Common myeloid progenitor, CD34-positive (primary cell): Measurements from ENCODE around the gene PHLDB2.

ENCODE experiments used
- CTCF ChIA-PET: fragments of 350-600 bp; sonication (Branson Sonifier 250); formaldehyde crosslinking; loops from one replicate; lab custom pipeline; 2021; ENCODE audit warnings: antibody characterized with exemption; lab: Charles Lee
- POLR2A ChIA-PET: fragments of 350-600 bp; sonication (Branson Sonifier 250); formaldehyde crosslinking; loops from one replicate; lab custom pipeline; 2021; ENCODE audit warnings: antibody characterized with exemption; lab: Charles Lee
- DNase-seq, 3 donors: peaks; one replicate each; pipeline versions ENCODE4 v3.0.0 to v3.0.0-alpha.2; 2013
- H3K27ac ChIP-seq, 2 experiments: 1 replicate in 1 of 2; 2 replicates in 1 of 2; pipeline ENCODE4 v1.7.0; 2013; ENCODE audit warnings: inconsistent platforms in 2 of 2, low read length in 2 of 2, mild to moderate bottlenecking in 2 of 2, low read depth in 1 of 2, moderate library complexity in 1 of 2; ENCODE audit not compliant: severe bottlenecking in 2 of 2, insufficient read depth in 1 of 2, poor library complexity in 1 of 2
- H3K27me3 ChIP-seq, 5 experiments: replicated peaks in 2 of 5; 1 replicate in 3 of 5; 2 replicates in 2 of 5; pipeline versions ENCODE4 v1.6.1 to v1.7.0; 2013; ENCODE audit warnings: low read length in 4 of 5, mild to moderate bottlenecking in 2 of 5, moderate library complexity in 2 of 5, inconsistent platforms in 1 of 5; ENCODE audit not compliant: insufficient read depth in 5 of 5, control insufficient read depth in 4 of 5
- H3K36me3 ChIP-seq, 4 experiments: 1 replicate in 2 of 4; 2 replicates in 2 of 4; pipeline versions ENCODE4 v1.6.1 to v1.7.0; 2013; ENCODE audit warnings: low read length in 3 of 4, control low read depth in 1 of 4, mild to moderate bottlenecking in 1 of 4; ENCODE audit not compliant: control insufficient read depth in 4 of 4, insufficient read depth in 4 of 4
- H3K4me1 ChIP-seq, 4 experiments: 1 replicate in 3 of 4; 2 replicates in 1 of 4; pipeline versions ENCODE4 v1.6.1 to v1.7.1; 2013; ENCODE audit warnings: low read length in 3 of 4, mild to moderate bottlenecking in 3 of 4, control low read depth in 1 of 4, inconsistent platforms in 1 of 4, moderate library complexity in 1 of 4; ENCODE audit not compliant: control insufficient read depth in 4 of 4, insufficient read depth in 4 of 4; ENCODE audit errors: control extremely low read depth in 1 of 4
- H3K4me3 ChIP-seq, 7 experiments: 1 replicate in 4 of 7; 2 replicates in 3 of 7; pipeline versions ENCODE4 v1.5.1 to v1.7.0; 2013; ENCODE audit warnings: mild to moderate bottlenecking in 7 of 7, low read length in 6 of 7, moderate library complexity in 6 of 7, inconsistent platforms in 2 of 7, low read depth in 2 of 7, control low read depth in 1 of 7; ENCODE audit not compliant: insufficient read depth in 4 of 7, control insufficient read depth in 1 of 7; ENCODE audit errors: extremely low read depth in 1 of 7
- H3K9me3 ChIP-seq, 5 experiments: 1 replicate in 4 of 5; 2 replicates in 1 of 5; pipeline versions ENCODE4 v1.6.1 to v1.7.1; 2013; ENCODE audit warnings: low read length in 4 of 5, mild to moderate bottlenecking in 2 of 5, inconsistent platforms in 1 of 5, low read depth in 1 of 5, moderate library complexity in 1 of 5; ENCODE audit not compliant: control insufficient read depth in 4 of 5, insufficient read depth in 2 of 5; ENCODE audit errors: control extremely low read depth in 1 of 5
- WGBS: methylation state at CpG from one replicate; pipeline ENCODE4 v1.1.5; 2013; ENCODE audit not compliant: insufficient coverage; 5-methylcytosine and 5-hydroxymethylcytosine counted together

The PHLDB2 gene

DNA sequence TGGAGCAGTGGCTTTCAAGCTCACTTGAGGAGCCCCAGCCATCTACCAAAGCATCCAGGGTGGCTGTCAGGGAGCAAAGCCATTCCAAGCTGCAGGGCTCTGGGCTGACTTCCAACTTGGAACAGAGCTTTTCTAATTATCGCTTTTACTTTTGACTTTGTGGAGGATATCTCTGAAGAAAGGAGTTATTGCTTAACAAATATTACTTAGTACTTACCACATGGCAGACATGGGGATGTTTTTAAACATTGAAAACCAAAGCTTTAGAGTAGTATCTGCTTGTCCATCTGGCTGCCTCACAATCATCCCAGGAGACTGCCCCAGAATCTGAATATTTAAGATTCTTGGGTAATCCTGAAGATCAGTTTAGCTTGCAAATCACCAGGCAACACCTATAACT lies 148.6 kb downstream of the PHLDB2 start:
- no peak for DNase-seq
- Histone ChIP-seq H3K27me3 (no peaks in the 10 kb centered on the region), H3K36me3 (no peaks in the 10 kb centered on the region), H3K4me1 (peaks cover 0 to 4% (median 0%) of the 10 kb centered on the region in 4 experiments), H3K9me3 (no peaks in the 10 kb centered on the region), H3K27ac (no peak overlapping the region), H3K4me3 (no peak overlapping the region)
- ChIA-PET CTCF (interaction anchor here (0.8 to 14.4 kb wide), 7 partner anchors 13 to 322 kb away, joined by 3 to 279 read pairs (median 3); partner anchors contain the start of gene TAGLN3), POLR2A (no interaction called here)
- WGBS = no CpG with 5 or more reads among the region's 1 CpG

GRCh38 chr3:112009670-112010069 lies 150.6 kb downstream of the PHLDB2 start:
- ChIA-PET CTCF (interaction anchor here (1.5 to 14.4 kb wide), 2 partner anchors 15 to 31 kb away, joined by 5 to 279 read pairs; partner anchors contain the start of genes ABHD10 and TAGLN3), POLR2A (no interaction called here)
- H3K4me1 ChIP-seq = peaks cover 0 to 10% (median 2%) of the 10 kb centered on the region in 4 experiments
- no CpG with 5 or more reads among the region's 2 CpGs for WGBS
- no peak overlapping the region for H3K27ac ChIP-seq
- H3K4me3 ChIP-seq = no peak overlapping the region
- no peaks in the 10 kb centered on the region for H3K9me3 ChIP-seq
- no peak for DNase-seq
- H3K36me3 ChIP-seq = no peaks in the 10 kb centered on the region
- H3K27me3 ChIP-seq = no peaks in the 10 kb centered on the region

DNA sequence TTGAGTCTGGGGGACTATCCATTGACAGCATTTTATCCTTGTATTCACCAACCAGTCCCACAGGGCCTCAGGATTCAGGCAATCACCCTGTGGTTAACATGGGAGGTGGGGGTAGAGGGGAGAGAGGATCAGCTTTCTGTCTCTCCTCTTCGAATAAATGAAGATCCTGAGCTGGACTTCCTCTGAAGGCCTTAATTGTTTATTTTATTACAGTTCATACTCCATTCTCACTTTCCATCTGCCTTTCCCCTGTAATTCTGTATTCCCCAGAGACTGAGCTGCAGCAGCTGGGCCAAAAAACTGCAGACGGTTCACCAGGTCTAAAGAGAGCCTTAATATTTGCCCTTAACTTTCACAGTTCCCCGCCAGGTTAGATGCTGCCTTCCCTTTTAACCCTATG lies 151.6 kb downstream of the PHLDB2 start:
- Histone ChIP-seq H3K4me1 (peaks cover 0 to 10% (median 2%) of the 10 kb centered on the region in 4 experiments), H3K27me3 (no peaks in the 10 kb centered on the region), H3K4me3 (no peak overlapping the region), H3K27ac (no peak overlapping the region), H3K36me3 (no peaks in the 10 kb centered on the region), H3K9me3 (no peaks in the 10 kb centered on the region)
- POLR2A ChIA-PET = no interaction called here
- no peak for DNase-seq
- CTCF ChIA-PET = interaction anchor here (1.5 to 14.4 kb wide), 5 partner anchors 16 to 294 kb away, joined by 5 to 279 read pairs (median 18); partner anchors contain the start of genes ABHD10 and TAGLN3
- 100% methylated on average over 2 of the region's 3 CpGs for WGBS

DNA sequence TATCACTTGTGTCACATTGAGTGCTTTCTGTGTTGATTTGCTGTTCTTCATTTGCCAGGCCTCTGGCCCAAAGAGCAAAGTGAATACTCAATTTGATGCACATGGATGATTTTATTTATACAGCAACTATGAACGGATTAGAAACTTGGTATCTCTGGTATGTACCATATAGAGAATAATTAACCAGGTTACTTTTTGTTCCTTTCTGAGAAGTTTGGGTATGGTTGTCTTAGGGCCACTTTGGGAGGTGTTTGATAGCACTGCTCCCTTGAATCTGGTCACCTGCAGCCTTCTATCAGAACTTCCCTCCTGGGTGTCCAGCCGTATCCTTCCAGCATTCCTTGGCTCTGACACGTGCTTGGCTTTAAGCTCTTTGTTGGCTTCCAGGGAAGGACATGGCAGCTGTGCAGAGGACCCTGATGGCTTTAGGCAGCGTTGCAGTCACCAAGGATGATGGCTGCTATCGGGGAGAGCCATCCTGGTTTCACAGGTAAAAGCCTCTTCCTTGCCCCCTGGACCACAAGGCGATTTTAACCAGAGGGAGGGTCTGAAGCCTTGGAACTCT lies 152.4 kb downstream of the PHLDB2 start:
- ChIA-PET CTCF (interaction anchor here (1.5 to 14.4 kb wide), 6 partner anchors 16 to 294 kb away, joined by 5 to 279 read pairs (median 20); partner anchors contain the start of genes ABHD10 and TAGLN3), POLR2A (no interaction called here)
- H3K27ac ChIP-seq = no peak overlapping the region
- H3K4me1 ChIP-seq = peaks cover 0 to 10% (median 2%) of the 10 kb centered on the region in 4 experiments
- H3K27me3 ChIP-seq = no peaks in the 10 kb centered on the region
- 96% methylated on average over 5 of the region's 6 CpGs for WGBS
- no peaks in the 10 kb centered on the region for H3K36me3 ChIP-seq
- DNase-seq = no peak
- no peaks in the 10 kb centered on the region for H3K9me3 ChIP-seq
- no peak overlapping the region for H3K4me3 ChIP-seq

- WGBS = 100% methylated on average over 1 of the region's 6 CpGs
- POLR2A ChIA-PET = interaction anchor here (0.7 kb wide), 1 partner anchor 23 kb away, joined by 3 read pairs; no protein-coding TSS in a partner anchor
- H3K36me3 ChIP-seq = no peaks in the 10 kb centered on the region
Measured at GRCh38 chr3:112012205-112012992, 153.3 kb downstream of the PHLDB2 start.

DNA sequence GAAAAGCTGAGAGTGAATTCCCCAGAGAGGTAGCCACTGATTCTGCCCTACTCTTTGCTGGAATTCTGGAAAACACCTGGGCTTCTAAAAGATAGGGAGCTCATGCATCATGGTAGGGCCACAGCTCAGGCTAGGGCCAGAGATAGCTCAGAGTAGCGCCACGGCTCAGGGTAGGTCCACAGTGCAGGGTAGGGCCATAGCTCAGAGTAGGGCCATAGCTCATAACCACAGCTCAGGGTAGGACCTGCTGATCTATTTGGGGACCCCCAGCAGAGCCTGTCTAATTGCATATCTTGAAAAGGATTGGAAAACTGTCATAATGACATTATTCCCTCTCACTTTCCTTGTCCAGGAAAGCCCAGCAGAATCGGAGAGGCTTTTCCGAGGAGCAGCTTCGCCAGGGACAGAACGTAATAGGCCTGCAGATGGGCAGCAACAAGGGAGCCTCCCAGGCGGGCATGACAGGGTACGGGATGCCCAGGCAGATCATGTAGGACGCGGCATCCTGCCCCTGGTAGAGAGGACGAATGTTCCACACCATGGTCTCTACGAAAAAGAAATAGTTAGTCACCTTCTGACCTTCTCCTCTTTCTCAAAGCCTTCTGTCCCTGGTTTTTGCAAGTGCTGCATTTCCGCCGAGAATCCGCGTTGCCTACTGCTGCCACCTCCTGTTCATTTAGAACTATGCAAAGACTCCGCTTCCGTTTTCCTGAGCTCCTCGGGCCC lies 154.2 kb downstream of the PHLDB2 start:
- H3K4me3 ChIP-seq = peak overlapping the region in 2 of 7 experiments; percentile 8 to 26
- no peaks in the 10 kb centered on the region for H3K27me3 ChIP-seq
- no peak overlapping the region for H3K27ac ChIP-seq
- CTCF ChIA-PET = interaction anchor here (0.7 to 14.4 kb wide), 25 partner anchors 9 to 436 kb away, joined by 3 to 279 read pairs (median 3); partner anchors contain the start of gene TAGLN3
- H3K4me1 ChIP-seq = peaks cover 0 to 10% (median 2%) of the 10 kb centered on the region in 4 experiments
- POLR2A ChIA-PET = no interaction called here
- no peaks in the 10 kb centered on the region for H3K36me3 ChIP-seq
- no peaks in the 10 kb centered on the region for H3K9me3 ChIP-seq
- WGBS = 61% methylated on average over 16 of the region's 19 CpGs
- DNase-seq = peak; percentile 65 to 79 (median 74)

More at GRCh38 chr3:112012205-112012992, 153.3 kb downstream of the PHLDB2 start:
- DNase-seq = peak in 1 of 3 donors; percentile 26
- no peak overlapping the region for H3K27ac ChIP-seq
- no peaks in the 10 kb centered on the region for H3K9me3 ChIP-seq
- H3K27me3 ChIP-seq = no peaks in the 10 kb centered on the region
- peaks cover 0 to 10% (median 2%) of the 10 kb centered on the region in 4 experiments for H3K4me1 ChIP-seq
- no peak overlapping the region for H3K4me3 ChIP-seq
- CTCF ChIA-PET = interaction anchor here (1.1 to 14.4 kb wide), 13 partner anchors 17 to 435 kb away, joined by 3 to 279 read pairs (median 6); partner anchors contain the start of gene TAGLN3
